Stimulated activated CD4-positive, alpha-beta T cell treated with anti-CD3 and anti-CD28 coated beads, Interleukin-2, amount 100 ng/mL, for 48 hours (primary cell): ENCODE measurements around the gene CAPG.
A peak's percentile ranks its signal among the peaks of the same experiment; 100 is the strongest.

ENCODE experiments used
- DNase-seq, 2 donors: peaks; one replicate each; pipeline ENCODE4 v3.0.0-alpha.2; 2020

The CAPG gene

GRCh38 chr2:85438201-85439024 is 28.2 kb upstream of the CAPG start:
- DNase-seq = peak in 1 of 2 donors; percentile 6

GRCh38 chr2:85437488-85438200 is 27.5 kb upstream of the CAPG start:
- peak; percentile 59 for DNase-seq

GRCh38 chr2:85436836-85437487 is 26.8 kb upstream of the CAPG start:
- DNase-seq = no peak

- no peak for DNase-seq
Measured at GRCh38 chr2:85435981-85436835, 26.0 kb upstream of the CAPG start.

- DNase-seq = no peak
Measured at GRCh38 chr2:85435220-85435958, 25.2 kb upstream of the CAPG start.

- DNase-seq = no peak
Measured at GRCh38 chr2:85434696-85435095, 24.5 kb upstream of the CAPG start.

- no peak for DNase-seq
Measured at GRCh38 chr2:85433511-85434089, 23.4 kb upstream of the CAPG start.

- no peak for DNase-seq
Measured at GRCh38 chr2:85431570-85432205, 21.5 kb upstream of the CAPG start.

- no peak for DNase-seq
Measured at GRCh38 chr2:85430752-85431569, 20.8 kb upstream of the CAPG start.

- DNase-seq = no peak
Measured at GRCh38 chr2:85429924-85430289, 19.7 kb upstream of the CAPG start.

- DNase-seq = no peak
Measured at GRCh38 chr2:85429213-85429923, 19.2 kb upstream of the CAPG start.

- DNase-seq = no peak
Measured at GRCh38 chr2:85428343-85428881, 18.2 kb upstream of the CAPG start.

- no peak for DNase-seq
Measured at GRCh38 chr2:85427300-85427835, 17.2 kb upstream of the CAPG start.

GRCh38 chr2:85425588-85425987 is 15.4 kb upstream of the CAPG start:
- no peak for DNase-seq

GRCh38 chr2:85423525-85423924 is 13.4 kb upstream of the CAPG start:
- DNase-seq = no peak

- no peak for DNase-seq
Measured at GRCh38 chr2:85422072-85422457, 11.9 kb upstream of the CAPG start.

GRCh38 chr2:85421260-85422071 is 11.3 kb upstream of the CAPG start:
- no peak for DNase-seq
